ACC112 (cell line): ENCODE measurements around the gene FOXO3.
A peak's percentile ranks its signal among the peaks of the same experiment; 100 is the strongest.

Source experiments
- H2AFZ ChIP-seq: fragments of 200-600 bp; sonication (generic); one replicate; pipeline ENCODE4 v1.6.0; 2017; ENCODE audit warnings: antibody characterized with exemption, low read length; ENCODE audit not compliant: unreplicated experiment
- H3K27ac ChIP-seq: fragments of 200-600 bp; sonication (generic); 2 replicates; pipeline ENCODE4 v1.5.1; 2014; ENCODE audit warnings: low read depth, mild to moderate bottlenecking, antibody characterized with exemption, low read length, moderate library complexity
- H3K27me3 ChIP-seq: fragments of 200-600 bp; sonication (generic); 2 replicates; pipeline ENCODE4 v1.6.1; 2014; ENCODE audit warnings: mild to moderate bottlenecking, antibody characterized with exemption, low read length, moderate library complexity, mixed read lengths; ENCODE audit not compliant: insufficient read depth
- H3K36me3 ChIP-seq: fragments of 200-600 bp; sonication (generic); 2 replicates; pipeline ENCODE4 v1.6.1; 2016; ENCODE audit warnings: mild to moderate bottlenecking, antibody characterized with exemption, low read length, moderate library complexity, mixed read lengths; ENCODE audit not compliant: insufficient read depth
- H3K4me1 ChIP-seq: fragments of 200-600 bp; sonication (generic); one replicate; pipeline ENCODE4 v1.6.1; 2016; ENCODE audit warnings: low read length, mixed read lengths; ENCODE audit not compliant: insufficient read depth, unreplicated experiment, control insufficient read depth
- H3K4me3 ChIP-seq: fragments of 200-600 bp; sonication (generic); 2 replicates; pipeline ENCODE4 v1.5.1; 2014; ENCODE audit warnings: mild to moderate bottlenecking, low read depth, low read length
- H3K79me2 ChIP-seq: fragments of 200-600 bp; sonication (generic); one replicate; pipeline ENCODE4 v1.6.0; 2016; ENCODE audit warnings: low read length; ENCODE audit not compliant: control insufficient read depth, unreplicated experiment, insufficient read depth

Gene FOXO3

GRCh38 chr6:108618623-108619152 is 58.0 kb downstream of the FOXO3 start:
- peaks cover 88% of the 10 kb centered on the region for H3K79me2 ChIP-seq
- peak overlapping the region; percentile 92; the same call in 1 of the 2 replicates for H3K27ac ChIP-seq

GRCh38 chr6:108619431-108620197 is 58.9 kb downstream of the FOXO3 start:
- Histone ChIP-seq H3K79me2 (peaks cover 88% of the 10 kb centered on the region), H2AFZ (no peak overlapping the region), H3K4me3 (peak overlapping the region; percentile 14; the same call in 1 of the 2 replicates), H3K36me3 (no peaks in the 10 kb centered on the region), H3K27ac (peak overlapping the region; percentile 92), H3K4me1 (peaks cover 75% of the 10 kb centered on the region), H3K27me3 (no peaks in the 10 kb centered on the region)

More at GRCh38 chr6:108618623-108619152, 58.0 kb downstream of the FOXO3 start:
- H3K4me3 ChIP-seq: no peak overlapping the region
- H3K27me3 ChIP-seq: no peaks in the 10 kb centered on the region
- peaks cover 70% of the 10 kb centered on the region for H3K4me1 ChIP-seq
- no peaks in the 10 kb centered on the region for H3K36me3 ChIP-seq
- no peak overlapping the region for H2AFZ ChIP-seq

GRCh38 chr6:108621117-108621516 is 60.4 kb downstream of the FOXO3 start:
- peak overlapping the region; percentile 92 for H3K27ac ChIP-seq
- peak overlapping the region; percentile 11; the same call in 1 of the 2 replicates for H3K4me3 ChIP-seq
- H3K36me3 ChIP-seq: no peaks in the 10 kb centered on the region
- peaks cover 88% of the 10 kb centered on the region for H3K79me2 ChIP-seq
- H3K27me3 ChIP-seq: no peaks in the 10 kb centered on the region
- H2AFZ ChIP-seq: no peak overlapping the region
- peaks cover 75% of the 10 kb centered on the region for H3K4me1 ChIP-seq

GRCh38 chr6:108622641-108623298 is 62.1 kb downstream of the FOXO3 start:
- Histone ChIP-seq H3K4me3 (peak overlapping the region; percentile 38; the same call in 1 of the 2 replicates), H3K36me3 (no peaks in the 10 kb centered on the region), H3K27me3 (no peaks in the 10 kb centered on the region), H3K27ac (peak overlapping the region; percentile 92), H3K4me1 (peaks cover 73% of the 10 kb centered on the region), H2AFZ (no peak overlapping the region), H3K79me2 (peaks cover 94% of the 10 kb centered on the region)

GRCh38 chr6:108623995-108624394 is 63.3 kb downstream of the FOXO3 start:
- H2AFZ ChIP-seq: no peak overlapping the region
- H3K36me3 ChIP-seq: no peaks in the 10 kb centered on the region
- no peak overlapping the region for H3K4me3 ChIP-seq
- H3K27ac ChIP-seq: no peak overlapping the region
- H3K79me2 ChIP-seq: peaks cover 94% of the 10 kb centered on the region
- H3K4me1 ChIP-seq: peaks cover 69% of the 10 kb centered on the region
- H3K27me3 ChIP-seq: no peaks in the 10 kb centered on the region

- Histone ChIP-seq H3K36me3 (no peaks in the 10 kb centered on the region), H3K79me2 (peaks cover 95% of the 10 kb centered on the region), H3K4me3 (no peak overlapping the region), H2AFZ (no peak overlapping the region), H3K4me1 (peaks cover 54% of the 10 kb centered on the region), H3K27me3 (no peaks in the 10 kb centered on the region), H3K27ac (no peak overlapping the region)
Observed at GRCh38 chr6:108625581-108625980, 64.9 kb downstream of the FOXO3 start.

- H3K27me3 ChIP-seq: no peaks in the 10 kb centered on the region
- no peak overlapping the region for H2AFZ ChIP-seq
- peaks cover 94% of the 10 kb centered on the region for H3K79me2 ChIP-seq
- no peaks in the 10 kb centered on the region for H3K36me3 ChIP-seq
- H3K27ac ChIP-seq: no peak overlapping the region
- no peak overlapping the region for H3K4me3 ChIP-seq
- peaks cover 45% of the 10 kb centered on the region for H3K4me1 ChIP-seq
Observed at GRCh38 chr6:108626777-108627176, 66.1 kb downstream of the FOXO3 start.

- Histone ChIP-seq H3K27me3 (no peaks in the 10 kb centered on the region), H3K36me3 (no peaks in the 10 kb centered on the region), H2AFZ (no peak overlapping the region), H3K27ac (peak overlapping the region; percentile 23; the same call in 1 of the 2 replicates), H3K79me2 (peaks cover 97% of the 10 kb centered on the region), H3K4me3 (0 out of 2 replicates have a peak overlapping the region, but pooled peaks have one; percentile 2), H3K4me1 (peaks cover 40% of the 10 kb centered on the region)
Observed at GRCh38 chr6:108627692-108628550, 67.2 kb downstream of the FOXO3 start.

- peaks cover 92% of the 10 kb centered on the region for H3K79me2 ChIP-seq
- no peaks in the 10 kb centered on the region for H3K36me3 ChIP-seq
- H3K27me3 ChIP-seq: no peaks in the 10 kb centered on the region
- H2AFZ ChIP-seq: no peak overlapping the region
- H3K27ac ChIP-seq: no peak overlapping the region
- H3K4me1 ChIP-seq: peaks cover 27% of the 10 kb centered on the region
- H3K4me3 ChIP-seq: no peak overlapping the region
Observed at GRCh38 chr6:108630050-108630714, 69.5 kb downstream of the FOXO3 start.

- H3K27me3 ChIP-seq: no peaks in the 10 kb centered on the region
- no peaks in the 10 kb centered on the region for H3K36me3 ChIP-seq
- no peak overlapping the region for H2AFZ ChIP-seq
- H3K4me3 ChIP-seq: no peak overlapping the region
- peaks cover 92% of the 10 kb centered on the region for H3K79me2 ChIP-seq
- H3K4me1 ChIP-seq: peaks cover 20% of the 10 kb centered on the region
- no peak overlapping the region for H3K27ac ChIP-seq
Observed at GRCh38 chr6:108632441-108632840, 71.7 kb downstream of the FOXO3 start.
